GM10266 (cell line): ENCODE results near the gene RCAN1.

Experiments used
- DNase-seq: peaks from one replicate; pipeline ENCODE4 v3.0.0; 2012; ENCODE audit errors: extremely low spot score
- TF ChIP-seq, protein P1 (sequence below): IDR thresholded peaks from 2 replicates; pipeline ENCODE4 v1.5.1; 2012; ENCODE audit warnings: mild to moderate bottlenecking, low read depth; ENCODE audit not compliant: control insufficient read depth, insufficient read depth; ENCODE audit errors: missing control alignments

Gene RCAN1

GRCh38 chr21:34621434-34622350 is 6.8 kb upstream of the RCAN1 start:
- no peak for DNase-seq
- TF ChIP-seq, protein P1, sequence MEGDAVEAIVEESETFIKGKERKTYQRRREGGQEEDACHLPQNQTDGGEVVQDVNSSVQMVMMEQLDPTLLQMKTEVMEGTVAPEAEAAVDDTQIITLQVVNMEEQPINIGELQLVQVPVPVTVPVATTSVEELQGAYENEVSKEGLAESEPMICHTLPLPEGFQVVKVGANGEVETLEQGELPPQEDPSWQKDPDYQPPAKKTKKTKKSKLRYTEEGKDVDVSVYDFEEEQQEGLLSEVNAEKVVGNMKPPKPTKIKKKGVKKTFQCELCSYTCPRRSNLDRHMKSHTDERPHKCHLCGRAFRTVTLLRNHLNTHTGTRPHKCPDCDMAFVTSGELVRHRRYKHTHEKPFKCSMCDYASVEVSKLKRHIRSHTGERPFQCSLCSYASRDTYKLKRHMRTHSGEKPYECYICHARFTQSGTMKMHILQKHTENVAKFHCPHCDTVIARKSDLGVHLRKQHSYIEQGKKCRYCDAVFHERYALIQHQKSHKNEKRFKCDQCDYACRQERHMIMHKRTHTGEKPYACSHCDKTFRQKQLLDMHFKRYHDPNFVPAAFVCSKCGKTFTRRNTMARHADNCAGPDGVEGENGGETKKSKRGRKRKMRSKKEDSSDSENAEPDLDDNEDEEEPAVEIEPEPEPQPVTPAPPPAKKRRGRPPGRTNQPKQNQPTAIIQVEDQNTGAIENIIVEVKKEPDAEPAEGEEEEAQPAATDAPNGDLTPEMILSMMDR = no peak

DNA sequence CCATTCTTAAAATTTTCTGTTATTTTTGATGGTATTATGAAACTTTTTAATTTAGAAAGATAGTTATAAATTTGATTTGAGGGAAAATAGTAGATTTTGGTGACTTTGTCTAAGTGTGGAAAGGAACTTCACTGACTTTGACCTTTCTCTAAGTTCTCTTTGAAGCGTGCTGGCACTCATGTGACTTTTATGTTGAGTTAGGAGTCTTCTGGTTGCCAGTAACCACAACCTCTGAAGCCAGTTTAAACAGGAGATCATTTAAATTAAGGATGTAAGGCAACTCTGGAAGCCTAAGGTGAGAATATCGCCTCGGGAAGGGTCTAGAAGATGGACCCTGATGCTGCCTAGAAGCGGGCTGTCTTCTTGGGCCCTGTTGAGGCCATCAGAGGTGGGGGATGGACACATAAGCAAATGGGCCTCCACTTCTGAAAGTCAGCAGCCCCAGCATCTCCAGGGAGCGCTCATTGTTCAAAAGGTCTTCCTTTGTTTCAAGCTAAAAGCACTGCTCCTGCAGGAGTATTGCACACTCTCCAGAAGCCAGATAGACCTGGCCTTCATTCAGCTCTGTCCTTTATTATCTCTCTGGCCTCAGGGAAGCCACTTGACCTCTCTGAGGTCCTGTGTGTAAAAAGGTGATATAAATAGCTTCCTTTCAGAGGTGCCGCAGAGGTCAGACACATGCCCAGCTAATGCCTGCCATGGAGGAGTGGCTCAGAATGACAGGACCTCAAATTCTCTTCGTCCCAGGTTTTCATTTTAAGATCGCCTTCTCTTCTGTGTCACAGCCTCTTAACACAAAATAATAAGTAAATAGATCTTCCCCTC is 5.1 kb upstream of the RCAN1 start:
- no peak for DNase-seq
- TF ChIP-seq, protein P1 = no peak

- DNase-seq = no peak
- TF ChIP-seq, protein P1 = no peak
Measured at GRCh38 chr21:34618941-34619340, 4.0 kb upstream of the RCAN1 start.

DNA sequence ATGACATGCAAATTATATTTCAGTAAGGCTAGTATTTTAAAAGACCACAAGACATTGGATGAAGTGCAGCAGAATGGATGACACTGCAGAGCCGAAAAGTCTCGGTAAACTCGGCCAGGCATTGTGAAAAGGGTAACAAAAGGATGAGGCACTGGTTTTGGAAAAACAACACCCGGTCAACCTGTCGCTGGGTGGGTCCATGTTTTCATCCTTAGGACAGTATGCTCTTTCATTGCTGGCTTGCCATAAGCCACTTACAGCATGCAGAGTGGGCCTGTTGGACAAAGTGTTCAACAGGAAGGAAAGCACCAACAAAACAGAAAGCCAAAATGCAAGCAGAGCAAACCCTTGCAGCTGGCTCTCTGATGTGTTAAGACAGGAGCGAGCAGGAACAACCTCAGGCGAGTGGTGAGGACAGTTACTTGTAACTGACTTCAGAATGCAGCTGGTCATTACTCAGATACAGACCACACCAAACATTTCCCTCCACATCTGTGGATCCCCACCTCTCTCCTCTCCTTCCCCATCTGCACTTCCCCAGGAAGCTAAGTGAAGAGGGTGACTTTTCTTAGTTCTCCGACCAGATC is 2.9 kb upstream of the RCAN1 start:
- DNase-seq = no peak
- TF ChIP-seq, protein P1 = no peak

DNA sequence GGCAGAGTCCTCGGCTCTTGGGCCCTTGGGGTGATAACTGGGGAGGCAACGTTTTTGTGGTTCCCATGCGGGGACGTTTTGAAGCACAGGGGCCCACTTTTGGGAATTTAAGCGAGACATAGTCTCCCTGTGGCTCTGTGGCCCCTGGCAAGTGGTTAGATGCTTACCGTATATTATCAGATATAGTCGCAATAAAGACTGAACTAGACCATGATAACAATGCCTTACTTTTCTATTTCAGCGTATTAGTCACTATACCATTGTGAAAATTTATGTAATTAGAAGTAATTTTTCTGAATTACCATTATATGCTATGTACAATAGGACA is 538 bp upstream of the RCAN1 start:
- no peak for DNase-seq
- TF ChIP-seq, protein P1 = no peak

DNA sequence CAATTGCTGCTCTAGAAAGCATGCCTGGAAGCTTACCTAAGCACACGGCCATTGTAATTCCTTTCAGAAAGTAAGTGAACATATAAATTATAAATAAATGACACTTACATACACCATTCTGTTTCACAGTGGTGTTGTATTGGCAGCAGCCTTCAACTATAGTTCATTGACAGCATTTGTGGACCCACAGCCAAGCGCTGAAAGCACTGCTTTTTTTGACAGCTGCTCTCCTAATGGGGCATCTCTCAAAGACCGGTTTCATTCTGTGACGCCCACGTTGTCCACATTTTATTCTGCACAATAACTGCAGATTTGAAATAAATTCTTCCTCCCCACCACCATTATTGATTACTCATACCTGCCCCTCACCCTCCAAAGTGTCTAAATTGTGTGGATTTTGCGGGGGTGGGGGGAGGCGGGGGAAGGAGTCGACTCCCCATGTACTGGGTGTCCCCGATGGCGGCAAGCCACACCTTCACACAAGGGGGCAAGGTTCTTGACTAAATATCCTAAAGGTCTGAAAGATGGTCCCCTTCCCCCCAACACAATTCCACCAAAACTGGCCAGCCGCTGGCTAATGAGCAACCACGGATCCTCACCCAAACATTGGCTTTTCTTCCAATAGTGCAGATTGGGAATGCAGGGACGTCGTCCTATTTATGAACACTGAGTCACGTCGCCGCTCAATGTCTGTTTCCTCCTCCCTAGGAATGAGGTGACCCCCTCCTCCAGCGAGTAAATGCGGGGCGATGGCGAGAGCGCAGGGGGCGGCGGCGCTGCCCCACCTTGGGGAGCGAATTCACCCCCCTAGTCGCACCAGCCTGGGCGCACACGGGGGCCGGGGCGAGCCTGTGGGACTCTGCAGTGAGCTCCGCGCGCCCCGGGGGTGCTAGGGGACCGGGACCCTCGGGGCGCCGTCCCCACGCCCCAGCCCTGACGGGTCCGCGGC is 960 bp downstream of the RCAN1 start:
- TF ChIP-seq, protein P1 = no peak
- peak; percentile 32 for DNase-seq
